PC-3 (cell line): ENCODE data around the gene PRORP. TPM values are rescaled to one million over a fixed set of nuclear protein-coding genes. Genes with fewer than 3 reads are reported as not detected.

Experiments
- ATAC-seq: fragments of 200-7000 bp; cut with Tn5 transposase; 2 replicates; pipeline ENCODE4 v1.9.1; 2020; ENCODE audit warnings: mild to moderate bottlenecking, moderate library complexity
- BruUV-seq: library from RNA; stranded (reverse); fragments of 400-500 nt; replicated peaks from 2 replicates; lab custom pipeline; 2021; lab: Mats Ljungman, UMichigan
- CTCF ChIA-PET: fragments of 300-600 bp; sonication (Branson Sonifier 250); formaldehyde crosslinking; loops from one replicate; lab custom pipeline; 2022; ENCODE audit warnings: antibody characterized with exemption; lab: Charles Lee
- POLR2A ChIA-PET: fragments of 300-600 bp; sonication (Branson Sonifier 250); formaldehyde crosslinking; loops from one replicate; lab custom pipeline; 2022; ENCODE audit warnings: antibody characterized with exemption; ENCODE audit not compliant: unreplicated experiment; lab: Charles Lee
- DNase-seq: peaks from one replicate; pipeline ENCODE4 v3.0.0-alpha.2; 2015
- H2AFZ ChIP-seq: fragments of 300-600 bp; sonication (generic); 2 replicates; pipeline ENCODE4 v1.6.0; 2016; ENCODE audit warnings: antibody characterized with exemption, low read length
- H3F3A ChIP-seq: fragments of 300-600 bp; sonication (generic); one replicate; pipeline ENCODE4 v1.6.0; 2017; ENCODE audit warnings: antibody characterized with exemption, low read length, control low read depth, mild to moderate bottlenecking; ENCODE audit not compliant: unreplicated experiment
- H3K27ac ChIP-seq: fragments of 300-600 bp; sonication (generic); 2 replicates; pipeline ENCODE4 v1.5.1; 2016; ENCODE audit warnings: mild to moderate bottlenecking, low read length
- H3K27me3 ChIP-seq: fragments of 300-600 bp; sonication (generic); 2 replicates; pipeline ENCODE4 v1.6.1; 2016; ENCODE audit warnings: low read length, mixed read lengths
- H3K36me3 ChIP-seq: fragments of 300-600 bp; sonication (generic); 2 replicates; pipeline ENCODE4 v1.6.1; 2016; ENCODE audit warnings: low read depth, mixed run types, low read length, mixed read lengths
- H3K4me1 ChIP-seq: fragments of 300-600 bp; sonication (generic); 2 replicates; pipeline ENCODE4 v1.5.1; 2016; ENCODE audit warnings: low read length; ENCODE audit not compliant: insufficient read depth
- H3K4me2 ChIP-seq: fragments of 300-600 bp; sonication (generic); 2 replicates; pipeline ENCODE4 v1.6.0; 2016; ENCODE audit warnings: low read length
- H3K4me3 ChIP-seq: fragments of 300-600 bp; sonication (generic); 2 replicates; pipeline ENCODE4 v1.5.1; 2016; ENCODE audit warnings: mild to moderate bottlenecking, low read length, mixed read lengths
- H3K79me2 ChIP-seq: fragments of 300-600 bp; sonication (generic); 2 replicates; pipeline ENCODE4 v1.6.1; 2017; ENCODE audit warnings: low read length, mixed read lengths
- H3K9ac ChIP-seq: fragments of 300-600 bp; sonication (generic); 2 replicates; pipeline ENCODE4 v1.6.0; 2016; ENCODE audit warnings: mild to moderate bottlenecking, low read length
- H3K9me2 ChIP-seq: fragments of 300-600 bp; sonication (generic); replicated peaks from 2 replicates; pipeline ENCODE4 v1.6.1; 2016; ENCODE audit warnings: mixed run types, low read length, mixed read lengths
- H3K9me3 ChIP-seq: fragments of 300-600 bp; sonication (generic); 2 replicates; pipeline ENCODE4 v1.6.1; 2016; ENCODE audit warnings: low read length, mixed read lengths
- H4K20me1 ChIP-seq: fragments of 300-600 bp; sonication (generic); 2 replicates; pipeline ENCODE4 v1.6.1; 2016; ENCODE audit warnings: low read length, mixed read lengths
- CTCF ChIP-seq: fragments of 300-600 bp; sonication (generic); conservative IDR thresholded peaks from 2 replicates; pipeline ENCODE4 v1.5.1; 2017; ENCODE audit warnings: antibody characterized with exemption, low read depth, mild to moderate bottlenecking, low read length
- EZH2 ChIP-seq: fragments of 300-600 bp; sonication (generic); IDR thresholded peaks from one replicate; pipeline ENCODE4 v1.6.1; 2017; ENCODE audit warnings: antibody characterized with exemption, mild to moderate bottlenecking, low read length; ENCODE audit not compliant: unreplicated experiment
- EZH2phosphoT487 ChIP-seq: fragments of 300-600 bp; sonication (generic); IDR thresholded peaks from 2 replicates; pipeline ENCODE4 v1.6.1; 2018; ENCODE audit warnings: mild to moderate bottlenecking, antibody characterized with exemption, low read length, borderline replicate concordance
- intact Hi-C: fragments of 100-400 bp; cut with micrococcal nuclease; formaldehyde crosslinking; loops from 2 replicates; pipeline ENCODE4 v1.9.0; 2023
- total RNA-seq: library from RNA; depleted of rRNA; stranded (reverse); fragments of >200 nt; gene quantifications from 2 replicates; pipeline ENCODE4 v1.2.3, GENCODE V29; 2014

PRORP gene
- total RNA-seq, 1 experiment from 2014 or later = 25.3 TPM

GRCh38 chr14:35107866-35108265 lies 14.5 kb upstream of the PRORP start:
- ATAC-seq (no peak), DNase-seq (no peak)
- intact Hi-C loops = no loop called here
- H2AFZ ChIP-seq = no peak overlapping the region
- H3K4me2 ChIP-seq = no peak overlapping the region
- H3K4me3 ChIP-seq = no peak overlapping the region
- peaks cover 27% of the 10 kb centered on the region for H3K36me3 ChIP-seq
- TF ChIP-seq EZH2phosphoT487 = no peak
- TF ChIP-seq CTCF = no peak
- no peak for TF ChIP-seq EZH2
- no peaks in the 10 kb centered on the region for H4K20me1 ChIP-seq
- CTCF ChIA-PET = no interaction called here
- no peak overlapping the region for H3K9ac ChIP-seq
- no peaks in the 10 kb centered on the region for H3K27me3 ChIP-seq
- H3K9me3 ChIP-seq = 0 out of 2 replicates have a peak, but pooled peaks cover 4% of the 10 kb centered on the region
- H3K9me2 ChIP-seq = no peaks in the 10 kb centered on the region
- H3K79me2 ChIP-seq = no peaks in the 10 kb centered on the region
- no peaks in the 10 kb centered on the region for H3K4me1 ChIP-seq
- H3F3A ChIP-seq = no peaks in the 10 kb centered on the region
- POLR2A ChIA-PET = interaction anchor here (0.7 kb wide), 1 partner anchor 268 kb away, joined by 3 read pairs; no protein-coding TSS in a partner anchor
- BruUV-seq = no TSS peak
- no peak overlapping the region for H3K27ac ChIP-seq

GRCh38 chr14:35112641-35113040 lies 9.7 kb upstream of the PRORP start:
- H3K9me2 ChIP-seq = no peaks in the 10 kb centered on the region
- DNase-seq (no peak), ATAC-seq (no peak)
- TF ChIP-seq EZH2phosphoT487 (no peak), CTCF (no peak), EZH2 (no peak)
- no peaks in the 10 kb centered on the region for H3K79me2 ChIP-seq
- ChIA-PET POLR2A (no interaction called here), CTCF (no interaction called here)
- H3K27me3 ChIP-seq = no peaks in the 10 kb centered on the region
- no peak overlapping the region for H3K9ac ChIP-seq
- no peak overlapping the region for H3K4me3 ChIP-seq
- H2AFZ ChIP-seq = no peak overlapping the region
- peaks cover 30% of the 10 kb centered on the region for H3K36me3 ChIP-seq
- H4K20me1 ChIP-seq = no peaks in the 10 kb centered on the region
- peaks cover 3% of the 10 kb centered on the region; the same call in 1 of the 2 replicates for H3K4me1 ChIP-seq
- BruUV-seq = no TSS peak
- H3K9me3 ChIP-seq = 0 out of 2 replicates have a peak, but pooled peaks cover 4% of the 10 kb centered on the region
- H3K27ac ChIP-seq = no peak overlapping the region
- intact Hi-C loops = no loop called here
- no peaks in the 10 kb centered on the region for H3F3A ChIP-seq
- H3K4me2 ChIP-seq = no peak overlapping the region

- POLR2A ChIA-PET = interaction anchor here (0.6 kb wide), 1 partner anchor 63 kb away, joined by 4 read pairs; no protein-coding TSS in a partner anchor
- Histone ChIP-seq H3K9ac (no peak overlapping the region), H3K4me3 (no peak overlapping the region), H4K20me1 (no peaks in the 10 kb centered on the region), H3F3A (no peaks in the 10 kb centered on the region), H3K27me3 (no peaks in the 10 kb centered on the region), H3K9me2 (no peaks in the 10 kb centered on the region), H3K9me3 (0 out of 2 replicates have a peak, but pooled peaks cover 4% of the 10 kb centered on the region), H3K4me1 (peaks cover 3% of the 10 kb centered on the region; the same call in 1 of the 2 replicates), H3K4me2 (no peak overlapping the region), H2AFZ (no peak overlapping the region), H3K79me2 (no peaks in the 10 kb centered on the region), H3K36me3 (peaks cover 30% of the 10 kb centered on the region), H3K27ac (no peak overlapping the region)
- ATAC-seq (no peak), DNase-seq (no peak)
- CTCF ChIA-PET = no interaction called here
- no peak for TF ChIP-seq CTCF
- intact Hi-C loops = no loop called here
- BruUV-seq = no TSS peak
These were observed 8.9 kb upstream of the PRORP start for GRCh38 chr14:35113308-35113950.
